HG02571 (cell line): Measurements from ENCODE around the gene TNK2.

Source experiments
- ATAC-seq: cut with Tn5 transposase; IDR thresholded peaks from one replicate; pipeline ENCODE4 v1.9.1; 2021; ENCODE audit warnings: mild to moderate bottlenecking, moderate library complexity; ENCODE audit not compliant: unreplicated experiment

TNK2 gene

DNA sequence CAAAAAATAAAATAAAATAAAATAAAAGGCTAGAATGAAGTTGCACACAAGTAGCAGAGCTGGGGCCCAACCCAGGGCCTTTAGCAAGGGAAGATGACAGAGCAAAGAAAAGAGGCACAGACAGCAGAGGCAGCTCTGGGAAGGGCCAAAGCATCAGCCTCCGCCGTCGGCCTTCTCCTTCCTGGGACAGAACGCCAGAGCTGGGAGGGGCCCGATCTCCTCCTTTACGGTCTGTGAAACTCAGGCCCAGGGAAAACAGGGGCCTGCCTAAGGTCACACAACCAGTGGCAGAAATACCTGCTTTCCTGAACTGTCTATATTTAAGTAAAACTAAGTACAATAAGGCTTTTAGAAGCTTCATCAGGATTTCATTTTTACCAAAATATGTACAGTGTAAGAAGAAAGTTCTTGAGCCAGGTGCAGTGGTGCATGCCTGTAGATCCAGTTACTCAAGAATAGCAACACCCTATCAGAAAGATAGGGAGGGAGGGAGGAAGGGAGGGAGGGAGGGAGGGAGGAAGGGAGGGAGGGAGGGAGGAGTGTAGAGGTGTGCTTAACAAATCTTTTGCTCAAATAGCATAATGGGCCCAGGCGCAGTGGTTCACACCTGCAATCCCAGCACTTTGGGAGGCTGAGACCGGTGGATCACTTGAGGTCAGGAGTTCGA, 53.6 kb downstream of the TNK2 start:
- no peak for ATAC-seq

- ATAC-seq: no peak
Observed at GRCh38 chr3:195853996-195854395, 54.4 kb downstream of the TNK2 start.

- ATAC-seq: no peak
Observed at GRCh38 chr3:195853036-195853435, 55.3 kb downstream of the TNK2 start.

GRCh38 chr3:195850857-195851543, 57.4 kb downstream of the TNK2 start:
- ATAC-seq: peak; percentile 83

GRCh38 chr3:195849322-195850074, 58.9 kb downstream of the TNK2 start:
- ATAC-seq: no peak

GRCh38 chr3:195847055-195847950, 61.0 kb downstream of the TNK2 start:
- ATAC-seq: no peak

GRCh38 chr3:195845483-195845882, 62.9 kb downstream of the TNK2 start:
- ATAC-seq: no peak

- ATAC-seq: no peak
Observed at GRCh38 chr3:195844671-195845218, 63.6 kb downstream of the TNK2 start.

- peak; percentile 13 for ATAC-seq
Observed at GRCh38 chr3:195839260-195840010, 68.9 kb downstream of the TNK2 start.

- peak; percentile 74 for ATAC-seq
Observed at GRCh38 chr3:195838714-195839113, 69.6 kb downstream of the TNK2 start.

DNA sequence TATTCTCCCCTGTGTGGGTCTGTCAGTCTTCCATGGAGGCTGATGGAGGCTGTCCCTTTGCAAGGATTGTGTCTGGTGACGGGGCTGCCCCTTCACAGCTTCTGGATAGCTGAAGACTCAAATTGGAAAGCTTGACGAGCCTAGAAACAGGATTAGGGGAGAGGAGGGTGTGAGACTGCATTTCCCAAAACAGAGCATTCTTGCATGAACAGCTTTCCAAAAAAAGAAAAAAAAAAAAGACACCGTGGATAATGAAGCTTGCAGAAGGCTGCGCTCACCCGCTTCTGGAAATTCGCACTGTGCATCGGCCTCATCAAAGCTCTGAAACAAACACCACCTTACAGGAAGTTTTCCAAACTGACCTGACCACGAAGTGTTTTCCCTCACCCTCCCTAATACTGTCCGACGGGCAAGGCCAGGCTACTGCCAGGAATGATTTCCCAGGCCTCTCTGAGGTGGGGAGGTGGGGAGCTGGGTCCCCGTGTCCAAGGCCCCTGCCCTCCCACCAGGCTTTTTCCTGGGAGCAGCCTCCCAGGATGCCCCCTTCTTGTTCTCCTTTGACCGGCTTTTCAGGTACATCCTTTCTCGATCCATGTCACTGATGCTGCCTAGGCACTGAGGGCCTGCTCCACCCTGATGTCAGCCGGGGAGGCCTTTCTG, 71.7 kb downstream of the TNK2 start:
- ATAC-seq: no peak

- ATAC-seq: no peak
Observed at GRCh38 chr3:195835791-195836190, 72.6 kb downstream of the TNK2 start.

- no peak for ATAC-seq
Observed at GRCh38 chr3:195834675-195835583, 73.4 kb downstream of the TNK2 start.

GRCh38 chr3:195829897-195830254, 78.5 kb downstream of the TNK2 start:
- no peak for ATAC-seq

DNA sequence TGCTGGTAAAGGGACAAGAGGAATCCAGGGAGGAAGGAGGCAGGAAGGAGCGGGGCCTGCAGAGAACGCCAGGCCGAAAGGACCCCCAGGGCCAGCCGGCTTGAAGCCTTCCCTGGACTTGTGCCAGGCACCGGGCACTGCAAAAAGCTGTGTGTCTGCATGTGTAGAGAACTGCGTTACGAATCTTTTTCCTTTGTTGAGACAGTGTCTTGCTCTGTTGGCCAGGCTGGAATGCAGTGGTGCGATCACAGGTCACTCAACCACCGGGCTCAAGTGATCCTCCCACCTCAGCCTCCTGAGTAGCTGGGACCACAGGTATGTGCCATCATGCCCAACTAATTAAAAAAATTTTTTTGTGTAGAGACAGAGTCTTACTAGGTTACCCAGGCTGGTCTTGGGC, 79.6 kb downstream of the TNK2 start:
- no peak for ATAC-seq

GRCh38 chr3:195825857-195826804, 82.2 kb downstream of the TNK2 start:
- ATAC-seq: no peak

DNA sequence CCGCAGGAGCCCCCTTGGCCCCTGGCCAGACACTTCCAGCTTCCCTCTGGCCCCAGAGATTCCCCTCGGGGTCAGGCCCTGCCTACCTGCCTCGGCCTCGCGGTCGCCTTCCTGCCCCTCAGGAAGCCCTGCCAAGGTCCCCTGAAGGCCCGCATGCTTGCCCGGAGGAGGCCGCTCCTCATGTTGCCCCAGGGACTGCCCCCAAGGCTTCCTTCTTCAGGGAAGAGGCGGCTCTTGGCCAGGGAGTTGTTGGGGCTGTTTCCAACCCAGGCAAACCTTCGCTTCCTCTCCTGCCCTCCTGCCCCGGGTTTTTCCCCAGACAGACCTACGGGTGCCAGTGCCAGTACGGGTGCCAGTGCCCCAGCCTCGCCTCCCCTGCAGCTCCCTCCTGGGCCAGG, 83.2 kb downstream of the TNK2 start:
- ATAC-seq: no peak
